ENCODE results near the gene FBXW12. TPM values are rescaled to one million over a fixed set of nuclear protein-coding genes. Genes with fewer than 3 reads are reported as not detected.

FBXW12 gene
- total RNA-seq, 1 experiment from 2014 or later = not detected

DNA sequence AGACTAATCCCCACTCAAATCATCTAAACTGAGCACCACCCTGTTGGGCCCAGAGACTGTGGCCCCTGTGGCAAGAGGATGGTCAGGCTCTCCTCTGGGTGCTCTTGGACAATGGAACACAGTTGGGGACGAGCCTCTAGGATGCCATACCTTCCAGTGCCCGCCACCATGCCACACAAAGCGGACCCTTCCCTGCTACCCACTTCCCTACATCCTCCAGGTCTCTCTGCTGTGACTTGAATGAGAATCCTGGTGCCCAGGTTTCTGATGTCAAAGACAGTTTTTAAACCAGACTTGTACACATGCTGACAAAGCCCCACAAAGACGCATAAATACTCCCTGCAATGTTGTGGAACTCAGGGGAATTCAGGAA is 63.2 kb downstream of the FBXW12 start:
- no peak for DNase-seq (ENCODE audit: low read depth)

DNA sequence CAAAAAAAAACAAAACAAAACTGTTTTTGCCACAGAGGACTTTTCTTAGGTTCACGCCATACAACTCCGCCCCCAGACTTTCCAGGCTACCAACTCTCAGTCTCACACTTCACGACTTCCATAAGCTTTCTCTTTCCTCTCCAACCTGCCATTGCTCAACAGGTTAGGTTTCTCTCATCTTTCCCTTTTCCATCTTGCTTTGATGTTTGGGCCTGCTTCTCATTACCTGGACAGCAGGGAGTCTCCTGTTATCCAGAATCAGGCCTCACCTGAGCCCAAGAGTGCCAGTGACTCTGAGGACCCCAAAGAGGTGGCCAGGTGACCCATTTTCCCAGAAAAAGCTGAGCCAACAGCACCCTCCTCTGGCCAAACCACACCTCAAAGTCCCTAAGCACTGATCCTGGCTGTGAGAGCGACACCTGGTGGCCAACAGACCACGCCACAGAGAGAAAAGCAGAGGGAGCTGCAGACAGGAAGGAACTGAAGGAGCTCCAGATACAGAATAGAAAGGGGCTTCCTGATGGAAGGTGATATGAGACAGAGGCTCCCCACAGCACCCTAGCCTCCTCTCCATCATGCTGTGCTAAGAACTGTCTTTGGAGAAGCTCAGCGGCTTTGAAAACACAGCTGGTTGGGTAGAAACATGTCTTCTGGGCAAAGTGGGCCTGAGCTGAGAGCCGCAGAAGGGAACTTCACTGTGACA is 63.9 kb downstream of the FBXW12 start:
- DNase-seq (ENCODE audit: low read depth) = peak; percentile 69

DNA sequence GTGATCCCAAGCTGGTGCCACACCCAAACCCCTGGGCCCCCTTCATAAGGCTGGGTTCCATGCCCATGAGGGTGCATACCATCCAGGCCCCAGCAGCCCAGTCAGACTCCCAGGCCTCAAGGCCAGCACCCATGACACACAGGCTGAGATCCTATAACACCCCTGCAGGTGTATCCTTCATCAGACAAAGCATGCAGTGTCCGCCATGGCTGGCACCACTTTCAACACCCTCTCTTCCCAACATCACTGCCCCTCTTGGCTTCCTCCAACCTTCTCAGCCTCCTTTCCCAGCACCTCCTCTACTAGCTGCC is 64.4 kb downstream of the FBXW12 start:
- no peak for DNase-seq (ENCODE audit: low read depth)

DNA sequence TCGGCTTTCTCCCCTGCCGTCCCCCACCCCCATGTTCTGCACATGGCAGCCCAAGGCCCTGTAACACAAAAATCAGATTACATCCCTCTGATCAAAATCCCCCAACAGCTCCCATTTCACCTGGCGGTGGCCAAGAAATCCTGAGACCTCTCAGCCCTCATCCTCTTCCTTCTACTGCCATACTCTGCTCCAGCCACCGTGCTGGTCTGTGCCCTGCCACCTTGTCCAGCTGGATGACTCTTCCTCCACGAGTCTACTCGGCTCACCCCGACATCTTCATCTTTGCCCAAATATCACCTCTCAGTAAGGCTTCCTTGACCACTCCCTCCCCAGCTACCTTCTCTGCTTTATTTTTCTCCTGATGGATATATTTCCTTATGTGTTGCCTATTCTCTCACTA is 64.8 kb downstream of the FBXW12 start:
- no peak for DNase-seq (ENCODE audit: low read depth)

DNA sequence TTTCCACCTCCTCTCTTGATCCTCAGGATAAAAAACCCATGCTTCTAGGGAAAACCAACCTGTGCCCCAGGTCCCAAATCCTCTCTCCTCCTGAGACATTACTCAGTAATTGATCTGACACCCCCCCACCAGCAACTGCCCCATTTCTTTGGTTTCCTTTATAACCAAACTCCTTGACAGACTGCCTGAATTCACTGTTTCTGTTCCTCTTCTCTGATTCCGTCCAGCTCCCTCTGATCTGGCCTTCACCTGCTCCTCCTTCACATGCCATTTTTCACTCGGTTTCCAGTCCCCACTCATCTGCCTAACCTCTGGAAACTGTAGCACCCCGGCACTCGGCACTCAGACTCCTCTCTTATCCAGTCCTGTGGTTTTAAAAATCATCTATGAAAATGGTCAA is 65.8 kb downstream of the FBXW12 start:
- no peak for DNase-seq (ENCODE audit: low read depth)

DNA sequence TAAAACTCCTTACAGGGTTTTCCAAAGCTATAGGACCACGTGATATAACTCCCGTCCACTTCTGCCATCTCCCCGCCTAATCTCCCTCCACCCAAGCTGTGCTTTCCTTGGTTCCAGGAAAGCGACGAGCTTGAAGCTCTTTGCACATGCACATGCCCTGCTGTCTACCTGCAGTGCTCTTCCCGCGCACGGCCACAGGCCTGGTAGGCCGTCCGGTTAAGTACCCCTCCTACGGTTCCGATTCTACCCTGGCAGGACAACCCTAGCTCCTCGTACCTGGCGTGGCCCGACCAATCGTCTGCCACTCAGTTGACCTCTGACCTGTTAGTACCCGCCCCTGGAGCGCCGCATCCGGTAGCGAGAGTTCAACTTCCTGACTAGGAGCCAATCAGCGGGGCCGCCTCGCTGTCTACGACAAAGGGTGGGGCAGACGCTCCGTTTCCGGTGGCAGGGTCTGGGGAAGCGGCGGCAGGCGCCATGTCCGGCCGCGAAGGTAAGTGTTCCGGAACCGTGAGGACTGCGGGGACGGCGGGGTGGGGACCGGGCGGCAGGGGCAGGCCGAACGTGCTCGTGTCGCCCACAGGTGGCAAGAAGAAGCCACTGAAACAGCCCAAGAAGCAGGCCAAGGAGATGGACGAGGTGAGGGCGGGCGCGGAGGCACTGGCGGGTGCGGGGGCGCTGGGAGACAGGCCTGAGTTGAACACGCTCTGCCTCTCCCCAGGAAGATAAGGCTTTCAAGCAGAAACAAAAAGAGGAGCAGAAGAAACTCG is 68.0 kb downstream of the FBXW12 start, which contains the start of the genes CCDC51 and TMA7:
Gene CCDC51 (minus strand): TSS at position 300 of the 770 bp plus-strand sequence. CDS start 4,991 bp downstream, outside the sequence.
Gene TMA7 (plus strand): TSS at position 438 of the 770 bp plus-strand sequence. CDS start 40 bp downstream, at position 478.
- peak; percentile 94 for DNase-seq (ENCODE audit: low read depth)

DNA sequence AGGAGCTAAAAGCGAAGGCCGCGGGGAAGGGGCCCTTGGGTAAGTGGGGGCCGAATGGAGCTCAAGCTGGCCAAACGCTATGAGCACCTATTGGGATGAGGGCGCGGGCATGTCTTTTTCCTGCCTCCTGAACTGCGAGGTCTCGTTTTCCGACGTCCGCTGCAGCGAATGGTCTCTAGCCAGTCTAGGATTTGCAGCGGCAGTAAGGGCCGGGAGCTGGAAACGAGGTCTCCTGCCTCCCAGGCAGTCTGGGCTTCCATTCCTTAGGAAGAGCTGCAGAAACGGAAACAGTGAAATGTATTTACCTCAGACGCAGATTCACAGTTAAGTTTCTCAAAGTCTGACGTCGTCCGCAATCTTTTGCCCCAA is 68.6 kb downstream of the FBXW12 start:
- DNase-seq (ENCODE audit: low read depth) = no peak

DNA sequence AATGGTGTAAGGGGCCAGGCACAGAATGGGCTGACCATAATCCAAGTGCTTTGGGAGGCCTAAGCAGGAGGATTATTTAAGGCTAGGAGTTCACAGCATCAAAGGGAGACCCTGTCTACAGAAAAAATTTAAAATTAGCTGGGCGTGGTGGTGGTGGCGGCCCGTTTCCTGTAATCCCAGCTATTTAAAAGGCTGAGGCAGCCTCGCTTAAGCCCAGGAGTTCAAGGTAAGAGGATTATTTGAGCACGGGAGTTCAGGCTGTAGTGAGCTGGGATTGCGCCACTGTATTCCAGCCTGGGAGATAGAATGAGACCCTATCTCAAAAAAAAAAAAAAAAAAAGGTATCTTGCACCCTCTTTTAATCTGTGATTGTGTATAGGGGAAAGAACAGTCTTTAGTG is 69.9 kb downstream of the FBXW12 start:
- no peak for DNase-seq (ENCODE audit: low read depth)

Other genes with a start within 250 kb of the FBXW12 start
- gene CDC25A, start 183.8 kb upstream of the FBXW12 start, total RNA-seq (2014; rRNA removed; shearing (Covaris generic)) = 8.9 and 16.5 TPM in 2 replicates
- gene CAMP, start 148.7 kb upstream of the FBXW12 start, total RNA-seq (2014; rRNA removed; shearing (Covaris generic)) = not detected in 2 replicates
- 0.47 and 1.1 TPM in 2 replicates for gene ZNF589, start 131.1 kb upstream of the FBXW12 start, total RNA-seq (2014; rRNA removed; shearing (Covaris generic))
- gene NME6, start 70.9 kb upstream of the FBXW12 start, total RNA-seq (2014; rRNA removed; shearing (Covaris generic)) = 22.0 and 31.0 TPM in 2 replicates
- not detected in 2 replicates for gene SPINK8, start 38.6 kb upstream of the FBXW12 start, total RNA-seq (2014; rRNA removed; shearing (Covaris generic))
- gene PLXNB1, start 57.9 kb downstream of the FBXW12 start, total RNA-seq (2014; rRNA removed; shearing (Covaris generic)) = 4.1 and 8.9 TPM in 2 replicates
- 10.6 and 11.0 TPM in 2 replicates for gene CCDC51, start 67.9 kb downstream of the FBXW12 start, total RNA-seq (2014; rRNA removed; shearing (Covaris generic))
- 479 and 535 TPM in 2 replicates for gene TMA7, start 68.0 kb downstream of the FBXW12 start, total RNA-seq (2014; rRNA removed; shearing (Covaris generic))
- 4.9 and 7.2 TPM in 2 replicates for gene ATRIP, start 74.5 kb downstream of the FBXW12 start, total RNA-seq (2014; rRNA removed; shearing (Covaris generic))
- gene SHISA5, start 132.0 kb downstream of the FBXW12 start, total RNA-seq (2014; rRNA removed; shearing (Covaris generic)) = 282 and 311 TPM in 2 replicates
- 19.5 and 31.0 TPM in 2 replicates for gene PFKFB4, start 184.6 kb downstream of the FBXW12 start, total RNA-seq (2014; rRNA removed; shearing (Covaris generic))
- 0.17 and 2.7 TPM in 2 replicates for gene UCN2, start 191.6 kb downstream of the FBXW12 start, total RNA-seq (2014; rRNA removed; shearing (Covaris generic))
- 17.0 and 33.1 TPM in 2 replicates for gene COL7A1, start 223.1 kb downstream of the FBXW12 start, total RNA-seq (2014; rRNA removed; shearing (Covaris generic))
- gene UQCRC1, start 237.4 kb downstream of the FBXW12 start, total RNA-seq (2014; rRNA removed; shearing (Covaris generic)) = 147 and 314 TPM in 2 replicates
- not detected in 2 replicates for gene TMEM89, start 249.6 kb downstream of the FBXW12 start, total RNA-seq (2014; rRNA removed; shearing (Covaris generic))